Testis (tissue), 3 donors: Measurements from ENCODE around the gene KCNJ5. TPM values are rescaled to one million over a fixed set of nuclear protein-coding genes. Genes with fewer than 3 reads are reported as not detected.

Experiments used
- DNase-seq: peaks from one replicate; pipeline ENCODE4 v3.0.0-alpha.2; 2019
- H3K27ac ChIP-seq, 2 donors: fragments of 200-600 bp; sonication (generic); one replicate each; pipeline ENCODE4 v1.5.1; 2019
- H3K27me3 ChIP-seq: fragments of 200-600 bp; sonication (generic); one replicate; pipeline ENCODE4 v1.5.1; 2019
- H3K36me3 ChIP-seq: fragments of 200-600 bp; sonication (generic); one replicate; pipeline ENCODE4 v1.5.1; 2017; ENCODE audit warnings: low read depth; ENCODE audit errors: missing control alignments
- H3K4me1 ChIP-seq: fragments of 200-600 bp; sonication (generic); one replicate; pipeline ENCODE4 v1.5.1; 2019
- H3K4me3 ChIP-seq, 2 donors: fragments of 200-600 bp; sonication (generic); one replicate each; pipeline ENCODE4 v1.5.1; 2017 to 2019
- H3K9me3 ChIP-seq: fragments of 200-600 bp; sonication (generic); one replicate; pipeline ENCODE4 v1.5.1; 2017
- POLR2A ChIP-seq: fragments of 450-650 bp; IDR thresholded peaks from one replicate; pipeline ENCODE4 v1.6.1; 2017; ENCODE audit warnings: antibody characterized with exemption, mild to moderate bottlenecking, moderate library complexity
- WGBS, 2 donors: methylation state at CpG; one replicate each; pipeline ENCODE4 v1.1.5; 2018; 5-methylcytosine and 5-hydroxymethylcytosine counted together
- intact Hi-C: fragments of 100-400 bp; cut with DNase I; formaldehyde crosslinking; loops from one replicate; pipeline ENCODE4 v1.15.1; 2023; ENCODE audit warnings: low total_unique reads
- polyA plus RNA-seq: library from polyadenylated mRNA; stranded (reverse); fragments of 350-450 nt; fragmentation: Illumina TruSeq; extraction: RNeasy Lipid Tissue Mini Kit (QIAGEN cat#74804); gene quantifications from one replicate; pipeline ENCODE4 v1.2.3, GENCODE V29; 2014; ENCODE audit warnings: low read depth, low replicate concordance; ENCODE audit not compliant: insufficient read depth
- total RNA-seq, 2 donors: library from RNA; depleted of rRNA; stranded (reverse); fragments of >200 nt; gene quantifications; one replicate each; pipeline ENCODE4 v1.2.3, GENCODE V29; 2016
- TF ChIP-seq, protein P1 (sequence below), 3 experiments: fragments of 450-650 bp in 2 of 3; fragments of 200-600 bp in 1 of 3; sonication (generic) in 1 of 3; IDR thresholded peaks; one replicate each; pipeline ENCODE4 v1.5.1; 2016 to 2019; ENCODE audit warnings: antibody characterized with exemption in 3 of 3, mild to moderate bottlenecking in 2 of 3, moderate library complexity in 1 of 3

KCNJ5 gene
- total and polyA plus RNA-seq, 3 donors from 2014 or later, result 0.55 to 2.1 (median 1.5) TPM

DNA sequence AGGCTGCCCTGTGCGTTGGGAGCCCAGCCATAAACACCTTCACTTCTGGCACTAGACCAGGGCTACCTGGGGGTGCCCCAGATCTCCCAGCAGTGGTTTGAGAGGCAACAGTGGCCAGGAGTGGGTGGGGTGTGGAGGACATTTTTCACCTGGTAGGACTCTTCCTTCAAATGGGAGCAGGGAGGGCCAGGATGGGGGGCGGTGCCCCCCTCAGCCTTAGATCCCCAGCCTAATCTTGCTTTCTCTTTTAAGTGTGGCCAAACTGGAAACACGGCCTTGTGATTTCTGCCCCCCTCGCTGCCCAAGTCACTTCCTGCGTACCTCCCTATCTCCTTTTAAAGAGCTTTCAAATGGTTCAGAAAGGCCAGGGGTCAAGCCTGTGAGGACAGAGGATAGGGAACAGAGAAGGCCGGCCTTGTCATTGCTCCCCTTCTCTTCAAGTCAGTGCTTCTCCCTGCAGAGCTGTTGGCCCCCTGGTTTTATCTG, 800 bp downstream of the KCNJ5 start:
- 43 to 53% methylated on average over 6 of the region's 6 CpGs for WGBS, 2 donors
- peak overlapping the region in 1 of 2 donors; percentile 62 for H3K4me3 ChIP-seq
- TF ChIP-seq, protein P1, sequence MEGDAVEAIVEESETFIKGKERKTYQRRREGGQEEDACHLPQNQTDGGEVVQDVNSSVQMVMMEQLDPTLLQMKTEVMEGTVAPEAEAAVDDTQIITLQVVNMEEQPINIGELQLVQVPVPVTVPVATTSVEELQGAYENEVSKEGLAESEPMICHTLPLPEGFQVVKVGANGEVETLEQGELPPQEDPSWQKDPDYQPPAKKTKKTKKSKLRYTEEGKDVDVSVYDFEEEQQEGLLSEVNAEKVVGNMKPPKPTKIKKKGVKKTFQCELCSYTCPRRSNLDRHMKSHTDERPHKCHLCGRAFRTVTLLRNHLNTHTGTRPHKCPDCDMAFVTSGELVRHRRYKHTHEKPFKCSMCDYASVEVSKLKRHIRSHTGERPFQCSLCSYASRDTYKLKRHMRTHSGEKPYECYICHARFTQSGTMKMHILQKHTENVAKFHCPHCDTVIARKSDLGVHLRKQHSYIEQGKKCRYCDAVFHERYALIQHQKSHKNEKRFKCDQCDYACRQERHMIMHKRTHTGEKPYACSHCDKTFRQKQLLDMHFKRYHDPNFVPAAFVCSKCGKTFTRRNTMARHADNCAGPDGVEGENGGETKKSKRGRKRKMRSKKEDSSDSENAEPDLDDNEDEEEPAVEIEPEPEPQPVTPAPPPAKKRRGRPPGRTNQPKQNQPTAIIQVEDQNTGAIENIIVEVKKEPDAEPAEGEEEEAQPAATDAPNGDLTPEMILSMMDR (IDR thresholded peaks at IDR 0.05), result no peak
- no peak for TF ChIP-seq POLR2A
- H3K27ac ChIP-seq, result no peak overlapping the region
- intact Hi-C loops, result no loop called here
- no peaks in the 10 kb centered on the region for H3K9me3 ChIP-seq
- peaks cover 29% of the 10 kb centered on the region for H3K4me1 ChIP-seq
- H3K36me3 ChIP-seq, result no peaks in the 10 kb centered on the region
- DNase-seq, result peak; percentile 33
- H3K27me3 ChIP-seq, result no peaks in the 10 kb centered on the region

DNA sequence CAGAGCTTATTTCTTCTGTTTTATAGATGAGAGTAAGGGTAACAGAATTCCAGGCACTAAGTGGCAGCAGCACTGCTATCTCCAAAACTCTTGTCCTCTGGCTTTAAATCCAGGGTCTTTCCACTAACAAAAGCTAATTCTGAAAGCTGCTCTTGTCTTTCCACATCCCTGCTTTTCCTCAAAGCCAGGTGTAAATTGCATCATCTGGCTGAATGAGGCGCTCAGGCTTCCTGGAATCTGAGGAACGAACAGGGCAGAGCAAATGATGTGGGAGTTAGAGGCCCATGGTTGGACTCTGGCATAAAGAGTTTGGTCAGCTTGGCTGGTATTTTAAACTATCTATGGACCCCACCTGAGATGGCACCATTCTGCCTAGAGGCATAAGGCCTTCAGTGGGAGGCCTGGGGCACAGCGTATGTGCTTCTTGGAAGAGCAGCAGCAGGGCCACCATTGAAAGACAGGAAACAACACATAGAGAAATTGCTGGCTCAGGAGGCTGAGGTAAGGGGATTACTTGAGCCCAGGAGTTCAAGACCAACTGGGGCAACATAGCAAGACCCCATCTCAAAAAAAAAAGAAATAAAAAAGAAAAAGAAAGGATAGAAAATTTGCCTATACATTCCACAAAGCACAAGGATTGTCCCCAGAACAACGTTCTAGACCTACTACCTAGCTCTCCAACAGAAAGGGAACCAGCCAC, 1.9 kb downstream of the KCNJ5 start:
- Histone ChIP-seq H3K36me3 (no peaks in the 10 kb centered on the region), H3K27ac (no peak overlapping the region), H3K9me3 (no peaks in the 10 kb centered on the region), H3K4me1 (peaks cover 29% of the 10 kb centered on the region), H3K4me3 (no peak overlapping the region), H3K27me3 (no peaks in the 10 kb centered on the region)
- intact Hi-C loops, result no loop called here
- WGBS, 2 donors, result 65 to 82% methylated on average over 4 of the region's 4 CpGs
- no peak for DNase-seq
- TF ChIP-seq, protein P1 (IDR thresholded peaks at IDR 0.05), result no peak

DNA sequence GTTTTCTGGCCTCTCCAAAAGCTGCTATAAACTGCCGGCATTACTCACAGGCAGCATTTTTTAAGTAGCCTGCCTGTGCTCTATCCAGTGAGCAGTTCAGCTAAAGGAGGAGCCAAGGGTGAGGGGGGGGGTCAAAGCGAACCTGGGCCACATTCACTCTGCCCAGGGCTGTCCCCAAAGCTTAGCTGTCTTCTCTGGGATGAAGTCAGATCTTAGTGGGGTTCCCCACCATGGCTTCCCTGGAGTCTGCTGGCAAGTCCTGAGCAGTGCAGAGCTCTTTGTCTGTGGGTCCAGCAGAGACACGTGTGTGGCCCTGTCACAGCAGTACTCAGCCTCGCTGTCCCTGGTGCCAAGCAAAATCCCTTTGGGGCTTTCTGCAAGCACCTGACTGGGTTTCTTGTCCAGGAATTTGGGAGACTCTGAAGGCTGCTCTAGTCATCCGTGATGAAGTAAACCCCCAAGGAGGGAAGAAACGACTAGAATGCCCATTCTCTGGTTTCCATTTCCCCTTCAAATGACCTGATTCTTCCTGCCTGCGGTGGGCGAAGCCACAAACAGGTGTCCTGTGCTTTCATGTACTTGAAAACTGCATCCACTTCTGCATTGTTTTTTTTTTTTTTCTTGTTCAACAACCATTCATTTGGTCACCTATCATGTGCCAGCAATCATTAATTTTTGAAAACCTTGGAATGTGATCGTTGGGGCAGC, 2.6 kb downstream of the KCNJ5 start:
- Histone ChIP-seq H3K27ac (no peak overlapping the region), H3K4me1 (peaks cover 29% of the 10 kb centered on the region), H3K4me3 (no peak overlapping the region), H3K27me3 (no peaks in the 10 kb centered on the region), H3K9me3 (no peaks in the 10 kb centered on the region), H3K36me3 (no peaks in the 10 kb centered on the region)
- WGBS, 2 donors, result 73 to 76% methylated on average over 8 to 9 of the region's 9 CpGs
- no peak for DNase-seq
- TF ChIP-seq POLR2A, result no peak
- TF ChIP-seq, protein P1 (IDR thresholded peaks at IDR 0.05), result no peak
- intact Hi-C loops, result no loop called here

DNA sequence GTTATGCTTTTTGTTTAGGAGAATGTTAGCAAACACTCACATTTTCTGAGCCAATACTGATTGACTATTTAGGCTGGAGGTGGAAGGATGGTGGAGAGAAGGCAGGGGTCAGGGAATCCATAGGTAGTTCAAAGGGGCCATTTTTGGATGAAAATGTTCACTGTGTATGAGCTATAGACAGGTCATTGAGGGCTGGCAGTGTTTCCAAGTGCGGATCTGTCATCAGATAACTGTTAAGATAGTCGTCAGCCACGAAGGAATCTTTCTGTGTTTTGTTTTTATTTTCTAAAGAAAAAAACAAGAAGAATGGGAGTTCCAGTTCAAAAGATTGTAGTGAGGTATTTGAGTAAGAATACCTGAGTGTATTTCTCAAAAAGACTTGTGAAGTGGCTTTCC, 3.1 kb downstream of the KCNJ5 start:
- WGBS, 2 donors, result 70 to 80% methylated on average over 3 of the region's 3 CpGs
- Histone ChIP-seq H3K27ac (no peak overlapping the region), H3K4me3 (no peak overlapping the region), H3K9me3 (no peaks in the 10 kb centered on the region), H3K36me3 (no peaks in the 10 kb centered on the region), H3K4me1 (peaks cover 29% of the 10 kb centered on the region), H3K27me3 (no peaks in the 10 kb centered on the region)
- no peak for TF ChIP-seq POLR2A
- TF ChIP-seq, protein P1 (IDR thresholded peaks at IDR 0.05), result no peak
- intact Hi-C loops, result no loop called here
- no peak for DNase-seq
